Osteoblast (primary cell): ENCODE data around the gene PRORP. TPM values are rescaled to one million over a fixed set of nuclear protein-coding genes. Genes with fewer than 3 reads are reported as not detected.

ENCODE experiments used
- DNase-seq: peaks from one replicate; pipeline ENCODE4 v3.0.0; 2011; ENCODE audit warnings: low spot score, mixed read lengths; ENCODE audit not compliant: insufficient read length; ENCODE audit errors: missing footprints
- H2AFZ ChIP-seq: 2 replicates; pipeline ENCODE4 v1.6.0; 2011; ENCODE audit warnings: mild to moderate bottlenecking, low read length
- H3K27ac ChIP-seq: 2 replicates; pipeline ENCODE4 v1.5.1; 2011; ENCODE audit warnings: mild to moderate bottlenecking, low read depth, low read length, moderate library complexity
- H3K27me3 ChIP-seq: 2 replicates; pipeline ENCODE4 v1.6.0; 2012; ENCODE audit warnings: mild to moderate bottlenecking, control low read depth, inconsistent platforms, low read length, moderate library complexity; ENCODE audit not compliant: insufficient read depth
- H3K36me3 ChIP-seq: 2 replicates; pipeline ENCODE4 v1.5.1; 2011; ENCODE audit warnings: mild to moderate bottlenecking, low read length, control low read depth, moderate library complexity; ENCODE audit not compliant: insufficient read depth
- H3K4me1 ChIP-seq: 2 replicates; pipeline ENCODE4 v1.5.1; 2011; ENCODE audit warnings: mild to moderate bottlenecking, low read length, control low read depth, moderate library complexity; ENCODE audit not compliant: insufficient read depth
- H3K4me2 ChIP-seq: 2 replicates; pipeline ENCODE4 v1.6.0; 2011; ENCODE audit warnings: mild to moderate bottlenecking, low read length; ENCODE audit not compliant: insufficient read depth
- H3K4me3 ChIP-seq: fragments of 200-600 bp; sonication (generic); 3 replicates; pipeline ENCODE4 v1.5.1; 2012; ENCODE audit warnings: mild to moderate bottlenecking, low read length, inconsistent platforms; ENCODE audit not compliant: insufficient read depth
- H3K79me2 ChIP-seq: 2 replicates; pipeline ENCODE4 v1.6.0; 2012; ENCODE audit warnings: mild to moderate bottlenecking, low read length, control low read depth, inconsistent platforms; ENCODE audit not compliant: insufficient read depth
- H3K9me3 ChIP-seq: 2 replicates; pipeline ENCODE4 v1.5.1; 2011; ENCODE audit warnings: low read depth, low read length, control low read depth
- H4K20me1 ChIP-seq: 2 replicates; pipeline ENCODE4 v1.6.0; 2012; ENCODE audit warnings: mild to moderate bottlenecking, low read length, control low read depth; ENCODE audit not compliant: insufficient read depth
- CTCF ChIP-seq: IDR thresholded peaks from 2 replicates; pipeline ENCODE4 v1.5.1; 2011; ENCODE audit warnings: mild to moderate bottlenecking, low read depth, low read length, moderate library complexity; ENCODE audit errors: extremely low read depth
- total RNA-seq: library from RNA; depleted of rRNA; stranded (reverse); fragments of >200 nt; gene quantifications from 2 replicates; pipeline ENCODE4 v1.2.3, GENCODE V29; 2012

Gene PRORP
- total RNA-seq, 1 donor = 30.4 TPM

GRCh38 chr14:35167496-35167895 lies 45.1 kb downstream of the PRORP start:
- Histone ChIP-seq H3K36me3 (peaks cover 3% of the 10 kb centered on the region), H3K9me3 (no peaks in the 10 kb centered on the region), H3K27me3 (no peaks in the 10 kb centered on the region), H3K4me1 (no peaks in the 10 kb centered on the region), H2AFZ (no peak overlapping the region), H3K79me2 (no peaks in the 10 kb centered on the region), H3K4me3 (no peak overlapping the region), H3K27ac (no peak overlapping the region), H4K20me1 (no peaks in the 10 kb centered on the region), H3K4me2 (no peak overlapping the region)
- DNase-seq = no peak
- no peak for TF ChIP-seq CTCF

Other genes starting within 250 kb of the PRORP start
- gene BAZ1A, start 247.2 kb upstream of the PRORP start, total RNA-seq = 23.9 and 25.9 TPM in 2 replicates
- 66.6 and 72.0 TPM in 2 replicates for gene SRP54, start 139.6 kb upstream of the PRORP start, total RNA-seq
- gene FAM177A1, start 76.3 kb upstream of the PRORP start, total RNA-seq = 30.0 and 34.2 TPM in 2 replicates
- gene PPP2R3C, start 562 bp upstream of the PRORP start, total RNA-seq = 53.0 and 53.9 TPM in 2 replicates
- 155 and 170 TPM in 2 replicates for gene PSMA6, start 169.8 kb downstream of the PRORP start, total RNA-seq